RPMI8226 (cell line): Measurements from ENCODE around the gene TEKT5.
"Not testable (repeated sequence)": the region's sequence is repeated elsewhere in the genome, so short reads cannot be mapped to it uniquely, and the experiment has no call there.

ENCODE experiments used
- DNase-seq: peaks from one replicate; pipeline ENCODE4 v3.0.0-alpha.2; 2015

The TEKT5 gene

DNA sequence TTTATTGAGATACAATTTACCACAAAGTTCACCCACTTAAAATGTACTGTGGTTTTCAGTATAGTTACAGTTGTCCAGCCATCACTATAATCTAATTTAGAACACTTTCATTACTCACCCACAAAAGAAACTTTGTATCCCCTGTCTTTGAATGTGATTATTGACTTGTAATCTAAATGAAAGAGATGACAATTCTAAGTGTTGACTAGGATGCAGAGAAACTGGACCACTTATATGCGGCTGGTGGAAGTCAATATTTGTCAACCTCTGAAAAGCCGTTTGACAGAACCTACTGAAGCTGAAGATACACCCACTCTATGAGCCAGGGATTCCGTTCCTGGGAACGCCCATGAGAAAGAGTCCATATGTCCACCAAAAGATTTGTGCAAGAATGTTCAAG, 36.8 kb downstream of the TEKT5 start:
- no peak for DNase-seq

DNA sequence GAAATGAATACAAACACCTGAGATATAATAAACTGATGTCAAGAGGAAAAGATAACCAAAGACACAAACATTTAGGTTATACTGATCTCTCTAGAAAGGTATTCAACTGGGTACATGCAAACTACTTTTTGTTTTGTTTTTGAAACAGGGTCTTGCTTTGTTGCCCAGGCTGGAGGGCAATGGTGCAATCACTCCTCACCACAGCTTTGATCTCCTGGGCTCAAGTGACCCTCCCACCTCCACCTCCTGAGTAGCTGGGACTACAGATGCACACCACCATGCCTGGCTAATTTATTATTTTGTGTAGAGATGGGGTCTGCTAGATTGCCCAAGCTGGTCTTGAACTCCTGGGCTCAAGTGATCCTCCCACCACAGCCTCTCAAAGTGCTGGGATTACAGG, 38.1 kb downstream of the TEKT5 start:
- no peak for DNase-seq

DNA sequence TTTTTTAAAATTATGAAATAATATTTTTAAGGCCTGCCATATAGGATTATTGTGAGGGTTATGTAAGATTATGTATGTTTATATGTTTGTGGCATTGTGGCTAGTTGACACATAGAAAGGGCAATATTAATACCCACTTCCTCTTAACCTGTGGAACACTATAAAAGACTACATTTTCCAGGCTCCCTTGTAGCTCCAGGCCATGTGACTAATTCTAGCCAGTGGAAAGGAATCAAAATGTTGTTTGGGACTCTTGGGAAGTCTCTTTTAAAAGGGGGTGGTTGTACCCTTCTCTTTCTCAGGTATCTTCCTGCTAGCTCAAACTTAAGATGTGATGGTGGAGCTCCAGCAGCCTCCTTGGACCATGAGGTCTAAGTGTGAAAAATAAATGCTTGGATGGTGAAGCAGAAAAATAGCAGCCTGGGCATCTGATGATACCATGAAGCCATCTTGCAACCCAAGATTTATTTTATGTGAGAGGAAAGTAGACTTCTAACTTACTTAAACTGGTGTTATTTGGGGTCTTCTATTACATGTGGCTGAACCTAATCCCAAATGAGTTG, 39.2 kb downstream of the TEKT5 start:
- DNase-seq: no peak

DNA sequence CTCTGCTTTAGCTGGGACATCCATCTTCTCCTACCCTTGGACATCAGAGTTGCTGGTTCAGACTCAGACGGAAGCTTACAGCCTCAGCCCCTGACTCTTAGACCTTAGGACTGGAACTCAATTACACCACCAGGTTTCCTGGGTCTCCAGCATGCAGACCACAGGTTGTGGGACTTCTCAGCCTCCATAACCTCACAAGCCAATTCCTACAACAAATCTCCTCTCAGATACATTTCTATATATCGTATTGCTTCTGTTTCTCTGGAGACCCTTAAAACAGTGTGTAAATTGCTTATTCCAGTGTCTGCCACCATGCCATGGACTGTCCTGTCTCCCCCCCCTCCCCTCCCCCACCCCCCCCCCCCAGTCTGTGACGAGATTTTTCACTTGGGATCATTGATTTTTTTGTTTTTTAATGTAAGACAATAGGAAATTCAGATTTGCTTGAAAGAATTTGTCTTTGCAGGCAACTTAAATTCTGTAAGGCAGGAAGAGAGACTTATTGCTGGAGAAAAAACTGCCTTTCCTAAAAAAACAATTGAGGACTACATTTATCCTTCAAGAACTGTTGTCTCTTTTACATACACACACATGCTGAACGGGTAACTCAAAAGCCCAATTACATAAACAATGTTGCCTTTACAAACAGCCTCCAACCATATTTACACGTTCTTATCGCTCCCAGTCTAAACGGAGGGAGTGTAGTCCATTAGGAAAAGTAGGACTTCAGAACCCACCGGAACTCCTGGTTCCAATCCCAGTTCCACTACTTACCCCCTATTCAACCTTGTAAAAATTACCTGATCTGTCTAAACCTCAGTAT, 39.9 kb downstream of the TEKT5 start:
- no peak for DNase-seq

- DNase-seq: no peak
Measured at GRCh38 chr16:10652730-10653590, 41.8 kb downstream of the TEKT5 start.

- not testable (repeated sequence) for DNase-seq
Measured at GRCh38 chr16:10649098-10649497, 45.6 kb downstream of the TEKT5 start.

GRCh38 chr16:10647721-10648296, 46.9 kb downstream of the TEKT5 start:
- DNase-seq: no peak

GRCh38 chr16:10647264-10647720, 47.4 kb downstream of the TEKT5 start:
- DNase-seq: no peak

- DNase-seq: no peak
Measured at GRCh38 chr16:10646581-10647263, 48.0 kb downstream of the TEKT5 start.

DNA sequence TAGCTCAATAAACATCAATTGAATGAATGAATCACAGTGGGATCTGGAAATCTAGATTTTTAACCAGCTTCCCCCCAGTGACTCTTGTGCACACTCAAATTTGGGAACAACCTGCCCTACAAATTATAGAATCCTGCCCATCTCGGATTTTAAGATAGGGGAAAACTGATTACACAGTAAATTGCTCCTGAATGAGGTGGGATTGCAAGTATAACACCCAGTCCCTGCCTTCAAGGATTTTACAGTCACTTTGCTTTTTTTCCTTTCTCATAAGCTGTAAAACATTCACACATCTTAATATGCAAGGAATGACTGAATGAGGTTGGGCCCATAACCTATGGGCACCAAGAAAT, 48.5 kb downstream of the TEKT5 start:
- DNase-seq: no peak

- DNase-seq: no peak
Measured at GRCh38 chr16:10644092-10644491, 50.6 kb downstream of the TEKT5 start.

DNA sequence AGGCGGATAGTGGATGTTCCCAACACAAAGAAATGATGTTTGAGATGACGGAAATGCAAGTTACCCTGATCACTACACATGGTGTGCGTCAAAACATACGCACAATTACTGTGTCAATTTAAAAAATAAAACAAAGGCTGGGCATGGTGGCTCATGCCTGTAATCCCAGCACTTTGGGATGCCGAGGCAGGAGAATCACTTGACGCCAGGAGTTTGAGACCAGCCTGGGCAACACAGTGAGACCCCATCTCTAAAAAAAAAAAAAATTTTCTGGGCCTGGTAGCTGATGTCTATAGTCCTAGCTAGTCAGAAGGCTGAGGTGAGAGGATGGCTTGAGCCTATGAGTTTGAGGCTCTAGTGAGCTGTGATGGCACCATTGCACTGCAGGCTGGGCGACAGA, 51.8 kb downstream of the TEKT5 start:
- no peak for DNase-seq

- DNase-seq: no peak
Measured at GRCh38 chr16:10641953-10642949, 52.5 kb downstream of the TEKT5 start.

DNA sequence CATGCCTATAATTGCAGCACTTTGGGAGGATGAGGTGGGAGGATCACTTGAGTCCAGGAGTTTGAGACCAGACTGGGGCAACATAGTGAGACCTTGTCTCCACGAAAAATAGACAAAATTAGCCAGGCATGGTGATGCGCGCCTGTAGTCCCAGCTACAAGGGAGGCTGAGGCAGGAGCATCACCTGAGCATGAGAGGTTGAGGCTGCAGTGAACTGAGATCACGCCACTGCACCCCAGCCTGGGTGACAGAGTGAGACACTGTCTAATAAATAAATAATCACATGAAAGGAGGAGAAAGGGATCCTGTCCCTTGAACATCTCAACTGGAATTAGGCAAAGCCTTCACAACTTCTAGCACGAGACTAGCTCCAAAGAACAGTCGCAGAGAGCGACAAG, 53.2 kb downstream of the TEKT5 start:
- no peak for DNase-seq

- no peak for DNase-seq
Measured at GRCh38 chr16:10640934-10641333, 53.8 kb downstream of the TEKT5 start.

DNA sequence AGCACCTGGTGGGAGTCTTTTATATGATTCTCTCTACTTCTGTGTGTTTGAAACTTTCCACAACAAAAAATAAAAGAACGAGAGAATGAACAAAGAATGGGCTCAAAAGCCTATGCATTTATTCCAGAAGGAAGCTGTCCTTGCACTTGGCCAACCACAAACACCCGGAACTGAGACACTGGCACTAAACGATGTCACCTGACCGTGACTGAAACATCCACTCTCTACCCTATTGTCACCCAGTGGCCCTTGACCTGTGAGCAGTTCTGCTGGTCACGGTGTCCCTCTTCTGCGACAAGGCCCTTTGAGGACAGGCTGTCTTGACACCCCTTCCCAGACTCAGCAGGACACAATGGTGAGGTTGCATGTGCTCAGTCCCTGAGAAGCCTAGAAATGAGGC, 56.6 kb downstream of the TEKT5 start:
- DNase-seq: no peak

GRCh38 chr16:10637337-10638037, 57.2 kb downstream of the TEKT5 start:
- no peak for DNase-seq

GRCh38 chr16:10635365-10636021, 59.2 kb downstream of the TEKT5 start:
- no peak for DNase-seq

DNA sequence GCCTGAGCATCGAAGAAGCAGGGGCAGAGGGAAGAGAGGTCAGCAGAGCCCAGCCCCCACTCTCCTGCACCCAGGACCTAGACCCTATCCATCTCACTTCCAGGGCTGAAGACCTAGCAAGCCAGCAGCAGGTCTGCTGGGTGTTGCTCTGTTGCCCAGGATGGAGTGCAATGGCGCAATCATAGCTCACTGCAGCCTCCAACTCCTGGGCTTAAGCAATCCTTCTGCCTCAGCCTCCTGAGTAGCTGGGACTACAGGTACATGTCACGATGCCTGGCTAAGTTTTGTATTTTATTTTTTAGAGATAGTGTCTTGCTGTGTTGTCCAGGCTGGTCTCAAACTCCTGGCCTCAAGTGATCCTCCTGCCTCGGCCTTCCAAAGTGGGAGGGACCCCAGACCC, 61.3 kb downstream of the TEKT5 start:
- DNase-seq: not testable (repeated sequence)

- no peak for DNase-seq
Measured at GRCh38 chr16:10631886-10632285, 62.8 kb downstream of the TEKT5 start.
